H1 (cell line): ENCODE results near the gene C19orf47. TPM values are rescaled to one million over a fixed set of nuclear protein-coding genes. Genes with fewer than 3 reads are reported as not detected.

Experiments used
- EP300 ChIP-seq, 2 experiments: IDR thresholded peaks; 1 replicate in 1 of 2; 2 replicates in 1 of 2; pipeline ENCODE4 v1.6.1; 2011 to 2012; ENCODE audit warnings: low read depth in 2 of 2, low read length in 2 of 2, mild to moderate bottlenecking in 2 of 2, borderline replicate concordance in 1 of 2, inconsistent platforms in 1 of 2, moderate library complexity in 1 of 2
- NANOG ChIP-seq: IDR thresholded peaks from 2 replicates; pipeline ENCODE4 v1.6.1; 2011; ENCODE audit warnings: low read length, low read depth, mild to moderate bottlenecking, inconsistent platforms; ENCODE audit not compliant: insufficient read depth, poor library complexity, severe bottlenecking
- POLR2A ChIP-seq, 2 experiments: IDR thresholded peaks; 1 replicate in 1 of 2; 2 replicates in 1 of 2; pipeline ENCODE4 v1.6.1; 2011; ENCODE audit warnings: low read depth in 2 of 2, low read length in 2 of 2, mild to moderate bottlenecking in 2 of 2; ENCODE audit errors: control extremely low read depth in 1 of 2
- POU5F1 ChIP-seq: IDR thresholded peaks from 2 replicates; pipeline ENCODE4 v1.6.1; 2011; ENCODE audit warnings: low read depth, mild to moderate bottlenecking, low read length, moderate library complexity
- SAP30 ChIP-seq: fragments of 300-600 bp; sonication (generic); IDR thresholded peaks from 2 replicates; pipeline ENCODE4 v1.7.1; 2012; ENCODE audit warnings: low read length, moderate library complexity, mild to moderate bottlenecking, inconsistent platforms; ENCODE audit not compliant: insufficient read depth, insufficient replicate concordance
- SP2 ChIP-seq: IDR thresholded peaks from 2 replicates; pipeline ENCODE4 v1.6.1; 2012; ENCODE audit warnings: mild to moderate bottlenecking, low read length, inconsistent platforms
- polyA plus RNA-seq, 7 experiments: library from polyadenylated mRNA; depleted of rRNA in 3 of 7; stranded (reverse) in 5 of 7; unstranded in 2 of 7; fragments of >200 nt in 5 of 7; fragments of 200-250 nt in 2 of 7; gene quantifications; 1 replicate in 5 of 7; 2 replicates in 1 of 7; 4 replicates in 1 of 7; pipeline versions ENCODE4 v1.2.1 to v1.2.3, GENCODE V29; 2011 to 2013; ENCODE audit warnings: missing spikeins in 2 of 7, mixed read lengths in 2 of 7
- total RNA-seq: library from RNA; stranded (reverse); fragmentation: NEBNext Ultra II Directional; extraction: Animal tissue kit (Norgen Biotek cat#: 25700); gene quantifications from 2 replicates; pipeline ENCODE4 v1.2.1, GENCODE V29; 2021

The C19orf47 gene
- total and polyA plus RNA-seq, 2 of the 8 experiments (the other 6 are each of a cell fraction or from before 2014, with no cell fraction given): 17.8 to 27.3 TPM

DNA sequence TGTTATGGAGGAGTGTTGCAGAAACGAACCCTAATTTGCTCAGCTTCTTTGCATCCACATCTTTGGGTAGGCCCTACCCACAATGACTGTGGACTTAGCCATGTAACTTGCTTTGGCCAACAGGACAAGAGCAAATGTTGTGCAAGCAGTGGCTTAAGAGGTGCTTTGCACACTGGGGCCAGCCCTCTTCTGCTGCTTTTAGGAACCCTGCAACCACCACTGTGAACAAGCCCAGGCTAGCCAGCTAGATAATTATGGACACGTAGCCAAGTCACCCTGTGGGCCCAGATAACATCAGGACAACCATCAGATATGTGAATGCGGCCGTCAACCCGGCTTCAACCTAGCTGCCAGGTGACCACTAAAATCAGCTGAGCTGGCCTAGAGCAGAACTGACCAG is 17.1 kb downstream of the C19orf47 start (continued):
- TF ChIP-seq SAP30 (no peak), POU5F1 (no peak), NANOG (no peak), POLR2A (IDR thresholded peaks at IDR 0.05; ENCODE audit: control extremely low read depth in 1 of 2, low read depth in 2 of 2, low read length in 2 of 2) (no peak), SP2 (no peak), EP300 (IDR thresholded peaks at IDR 0.05; ENCODE audit: borderline replicate concordance in 1 of 2, low read depth in 2 of 2, low read length in 2 of 2) (no peak)
